T-helper 9 cell (primary cell): ENCODE results near the gene VENTX.

Source experiments
- DNase-seq: peaks from one replicate; pipeline ENCODE4 v3.0.0-alpha.2; 2020
- total RNA-seq, 2 donors: gene quantifications; one replicate each; lab custom pipeline; 2026; lab: John Stamatoyannopoulos, UW

VENTX gene
- 0 reads per million in 2 donors for total RNA-seq

- no peak for DNase-seq
Observed at GRCh38 chr10:133237588-133238465, at the start of gene VENTX. Gene VENTX, plus strand, starts transcription at chr10:133237855. Its CDS starts 60 bp downstream, at chr10:133237915.

GRCh38 chr10:133187906-133188681 is 49.6 kb upstream of the VENTX start:
- no peak for DNase-seq

GRCh38 chr10:133189256-133189655 is 48.4 kb upstream of the VENTX start:
- DNase-seq, result no peak

- DNase-seq, result no peak
Observed at GRCh38 chr10:133189726-133190125, 47.9 kb upstream of the VENTX start.

GRCh38 chr10:133190225-133190624 is 47.4 kb upstream of the VENTX start:
- DNase-seq, result no peak

- no peak for DNase-seq
Observed at GRCh38 chr10:133191651-133192050, 46.0 kb upstream of the VENTX start.

GRCh38 chr10:133194151-133194550 is 43.5 kb upstream of the VENTX start:
- no peak for DNase-seq

GRCh38 chr10:133195096-133195495 is 42.6 kb upstream of the VENTX start:
- no peak for DNase-seq

- no peak for DNase-seq
Observed at GRCh38 chr10:133195611-133196010, 42.0 kb upstream of the VENTX start.

- no peak for DNase-seq
Observed at GRCh38 chr10:133196221-133196915, 41.3 kb upstream of the VENTX start.

GRCh38 chr10:133196936-133197758 is 40.5 kb upstream of the VENTX start:
- no peak for DNase-seq

GRCh38 chr10:133197786-133198185 is 39.9 kb upstream of the VENTX start:
- DNase-seq, result no peak

- DNase-seq, result no peak
Observed at GRCh38 chr10:133198206-133198605, 39.4 kb upstream of the VENTX start.

GRCh38 chr10:133198621-133199487 is 38.8 kb upstream of the VENTX start:
- DNase-seq, result no peak

GRCh38 chr10:133199488-133199885 is 38.2 kb upstream of the VENTX start:
- no peak for DNase-seq

GRCh38 chr10:133199992-133200611 is 37.6 kb upstream of the VENTX start:
- no peak for DNase-seq

GRCh38 chr10:133200621-133201031 is 37.0 kb upstream of the VENTX start:
- no peak for DNase-seq

- no peak for DNase-seq
Observed at GRCh38 chr10:133201151-133201947, 36.3 kb upstream of the VENTX start.

GRCh38 chr10:133201948-133202725 is 35.5 kb upstream of the VENTX start:
- no peak for DNase-seq
